Activated CD4-positive, alpha-beta T cell treated with anti-CD3 and anti-CD28 coated beads, Interleukin-2, amount 50 U/mL, for 16 hours (primary cell): Measurements from ENCODE around the gene FAM171A1.
A peak's percentile ranks its signal among the peaks of the same experiment; 100 is the strongest.
"Not testable (repeated sequence)": the region's sequence is repeated elsewhere in the genome, so short reads cannot be mapped to it uniquely, and the experiment has no call there.

ENCODE experiments used
- DNase-seq: peaks from one replicate; pipeline ENCODE4 v3.0.0-alpha.2; 2020

FAM171A1 gene

DNA sequence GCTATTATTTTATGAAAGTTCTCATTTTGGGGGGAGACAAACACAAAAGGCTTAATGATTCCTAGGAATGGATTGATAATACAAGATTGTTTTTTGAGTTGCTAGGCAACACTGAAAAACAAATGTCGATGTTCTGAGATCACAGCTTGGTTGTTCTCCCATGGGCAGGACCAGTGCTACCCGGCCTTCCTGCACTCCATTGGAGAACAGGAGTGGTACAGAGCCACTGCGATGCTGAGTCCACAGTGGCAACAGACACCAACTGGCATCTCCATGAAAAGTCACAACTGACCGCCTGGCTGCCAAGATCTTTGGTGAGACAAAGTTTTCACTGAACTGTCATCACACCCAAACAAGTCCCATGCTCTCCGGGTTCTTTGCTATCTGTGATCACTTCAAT lies 133.7 kb downstream of the FAM171A1 start:
- no peak for DNase-seq

DNA sequence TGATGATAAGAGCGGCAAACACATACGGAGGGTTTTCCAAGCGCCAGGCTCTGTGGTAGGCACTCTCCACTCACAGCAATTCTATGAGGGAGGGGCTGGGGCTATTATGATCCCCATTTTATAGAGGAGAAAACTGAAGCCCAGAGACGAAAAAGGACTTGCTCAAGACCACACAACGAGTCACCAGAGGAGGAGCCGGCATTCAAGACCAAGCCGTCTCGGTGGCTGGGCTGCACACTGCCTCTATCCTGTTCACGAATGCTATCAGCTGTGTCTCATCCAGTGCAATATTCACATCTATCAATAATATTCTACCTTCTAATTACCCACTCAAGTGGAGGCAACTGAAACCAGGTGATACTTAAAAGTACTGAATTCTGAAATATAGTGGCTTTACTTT lies 134.7 kb downstream of the FAM171A1 start:
- no peak for DNase-seq

DNA sequence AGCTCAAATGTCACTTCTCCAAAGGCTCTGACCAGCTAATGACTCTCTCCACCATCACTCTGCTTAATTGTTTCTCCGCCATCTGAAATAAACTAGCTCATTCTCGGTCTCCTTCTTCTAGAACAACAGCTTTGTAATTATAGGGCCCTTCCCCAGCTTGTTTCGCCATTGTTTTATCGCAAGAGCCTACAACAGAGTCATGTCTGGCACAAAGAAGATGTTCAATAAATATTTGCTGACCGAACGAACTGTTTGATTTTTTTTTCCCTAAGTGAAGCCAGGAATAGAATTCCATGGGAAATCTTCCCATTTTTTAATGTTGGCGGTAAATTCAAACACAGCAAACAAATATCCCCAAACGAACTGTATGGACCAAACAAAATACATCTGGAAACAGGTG lies 138.8 kb downstream of the FAM171A1 start:
- DNase-seq: no peak

DNA sequence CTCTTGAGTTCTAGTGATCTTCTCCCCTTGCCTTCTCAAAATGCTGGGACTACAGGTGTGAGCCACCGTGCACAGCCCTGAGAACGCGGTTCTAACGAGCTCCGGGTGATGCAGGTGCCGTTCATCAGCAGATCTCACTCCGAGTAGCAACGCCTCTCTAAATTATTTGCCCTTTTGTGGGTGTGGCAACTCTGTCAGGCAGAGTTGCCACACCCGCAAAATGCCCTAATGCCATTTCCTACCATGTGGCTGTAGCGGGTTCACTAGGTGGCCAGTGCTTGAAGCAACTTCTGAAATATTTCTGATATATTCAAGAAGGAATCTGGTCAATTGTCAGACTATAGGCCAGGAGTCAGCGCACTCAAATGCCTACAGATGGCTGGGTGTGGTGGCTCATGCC lies 139.7 kb downstream of the FAM171A1 start:
- no peak for DNase-seq

DNA sequence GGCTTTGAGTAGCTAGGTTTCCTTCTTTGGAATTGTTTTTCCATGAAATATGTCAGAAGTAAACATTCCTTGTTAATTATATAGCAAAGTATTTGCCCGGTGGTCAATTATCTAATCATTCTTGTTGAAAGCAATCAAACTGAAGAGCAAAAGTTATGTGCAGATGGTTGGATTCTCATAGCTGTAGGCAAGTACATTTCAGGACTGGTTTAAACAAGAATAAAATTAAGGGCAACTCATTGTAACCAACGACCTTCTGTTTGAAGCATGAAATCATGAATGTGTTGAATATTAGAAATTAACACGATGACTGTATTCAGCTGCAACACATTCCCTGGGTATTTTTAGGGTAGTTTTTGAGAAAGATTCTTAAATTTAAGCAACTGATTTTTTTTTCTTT lies 140.8 kb downstream of the FAM171A1 start:
- DNase-seq: no peak

DNA sequence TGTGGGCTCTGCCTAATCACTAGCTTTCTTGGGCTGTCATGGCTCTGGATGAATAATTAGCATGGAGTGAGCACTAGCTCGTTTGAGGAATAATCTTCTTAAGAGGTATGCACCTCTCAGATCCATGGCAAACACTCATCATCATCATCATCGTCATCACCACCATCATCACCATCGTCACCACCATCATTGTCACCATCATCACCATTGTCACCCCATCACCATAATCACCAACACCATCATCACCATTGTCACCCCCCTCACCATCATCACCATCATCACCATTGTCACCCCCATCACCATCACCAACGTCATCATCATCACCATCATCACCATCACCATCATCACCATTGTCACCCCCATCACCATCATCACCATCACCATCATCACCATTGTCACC lies 141.8 kb downstream of the FAM171A1 start:
- DNase-seq: no peak

DNA sequence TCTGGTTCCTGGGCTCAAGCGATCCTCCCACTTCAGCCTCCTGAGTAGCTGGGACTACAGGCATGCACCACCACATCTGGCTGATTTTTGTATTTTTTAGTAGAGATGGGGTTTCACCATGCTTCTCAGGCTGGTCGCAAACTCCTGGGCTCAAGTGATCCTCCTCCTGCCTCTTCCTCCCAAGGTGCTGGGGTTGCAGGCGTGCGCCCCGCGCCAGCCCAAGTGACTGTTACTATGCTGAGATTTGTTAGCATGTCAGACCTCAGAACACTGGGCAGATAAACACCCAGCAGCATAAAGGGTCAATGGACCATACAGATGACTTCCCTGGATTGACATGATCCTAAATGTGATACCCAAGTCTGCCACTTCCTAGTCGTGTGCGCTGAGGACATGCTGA lies 142.7 kb downstream of the FAM171A1 start:
- DNase-seq: no peak

DNA sequence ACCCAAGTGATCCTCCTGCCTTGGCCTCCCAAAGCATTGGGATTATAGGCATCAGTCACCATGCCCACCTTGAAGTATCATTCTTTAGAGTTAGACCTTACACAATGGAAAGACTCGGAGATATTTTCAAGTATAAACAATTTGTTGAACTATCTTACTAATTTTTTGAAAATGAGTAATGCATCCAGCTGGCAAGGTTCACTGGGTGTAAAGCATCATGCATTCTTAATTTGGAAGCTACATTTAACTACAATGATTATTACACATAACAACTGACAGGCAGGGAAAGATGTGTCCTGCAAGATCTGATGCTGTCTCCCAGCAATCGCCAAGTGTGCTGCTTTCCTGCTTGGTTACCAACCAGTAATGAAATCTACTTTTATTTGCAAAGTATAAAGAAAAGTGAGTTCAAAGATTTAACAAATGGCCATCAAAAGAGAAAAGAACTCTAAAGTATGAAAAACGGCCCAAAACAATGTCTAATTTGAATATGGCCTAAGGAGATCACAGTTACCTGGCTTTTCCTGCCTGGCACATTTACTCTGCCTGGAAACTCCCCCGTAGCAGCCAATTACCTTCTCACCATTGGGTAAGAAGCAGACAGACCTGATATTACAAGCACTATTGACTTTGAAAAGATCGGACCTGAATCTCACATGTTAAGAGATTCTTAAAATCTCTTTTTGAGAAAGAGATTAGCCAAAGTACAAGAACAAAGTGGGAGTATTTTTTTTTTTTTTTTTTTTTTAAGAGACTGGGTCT lies 143.3 kb downstream of the FAM171A1 start:
- DNase-seq: no peak

DNA sequence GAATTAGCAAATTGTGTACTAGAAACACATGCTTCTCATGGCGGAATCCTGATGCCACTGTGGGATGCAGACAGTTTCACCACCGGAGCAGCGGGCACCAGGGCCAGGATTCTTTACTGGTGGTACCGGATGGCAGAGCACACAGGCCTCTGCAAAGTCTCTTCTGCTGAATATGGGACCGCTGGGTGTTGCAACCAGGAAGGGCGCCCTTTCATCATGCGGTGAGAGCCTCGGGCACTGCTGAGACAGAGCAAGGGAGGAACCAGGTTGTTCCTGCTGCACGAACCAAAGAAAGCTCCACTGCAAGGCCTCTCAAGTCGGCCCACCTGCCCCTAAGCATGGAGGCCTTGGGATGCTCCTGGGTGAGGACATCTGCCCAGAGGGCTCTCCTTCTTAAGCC lies 145.6 kb downstream of the FAM171A1 start:
- no peak for DNase-seq

DNA sequence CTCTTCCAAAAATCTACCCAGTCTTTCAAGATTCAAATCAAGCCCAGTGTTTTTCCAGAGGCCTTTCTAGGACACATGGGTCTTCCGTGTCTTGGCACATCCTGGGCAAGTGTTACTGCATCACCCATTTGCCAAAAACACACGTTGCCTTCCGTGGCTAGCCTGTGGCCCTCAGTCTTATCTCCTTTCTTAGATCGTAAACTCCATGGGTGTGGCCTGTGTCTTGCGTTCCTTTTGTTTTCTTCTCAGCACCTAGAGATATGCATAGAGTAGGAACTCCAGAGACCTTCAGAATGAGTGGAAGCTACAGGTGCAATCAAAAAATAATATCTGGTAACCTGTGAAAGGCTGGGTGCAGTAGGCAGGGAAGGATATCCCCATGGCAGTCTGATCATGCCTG lies 146.1 kb downstream of the FAM171A1 start:
- no peak for DNase-seq

DNA sequence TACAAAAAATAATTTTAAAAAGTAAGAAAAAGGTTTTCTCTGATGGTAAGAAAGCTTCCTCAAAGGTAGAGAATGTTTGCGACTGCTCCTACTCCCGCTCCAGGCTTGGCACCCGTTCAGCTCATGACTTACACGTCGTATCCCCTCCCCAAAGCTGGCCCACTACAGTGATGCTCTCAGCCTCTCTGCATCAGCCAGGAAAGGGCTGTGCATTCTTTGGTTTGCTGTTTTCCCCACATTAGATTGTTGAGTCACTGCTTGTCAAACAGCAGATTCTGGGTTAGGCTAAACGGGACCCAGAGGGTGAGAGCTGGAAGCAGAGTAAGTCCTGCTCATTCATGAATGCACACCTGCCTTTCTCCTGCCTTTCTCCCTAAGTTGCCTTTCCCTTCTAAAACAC lies 147.9 kb downstream of the FAM171A1 start:
- DNase-seq: no peak

DNA sequence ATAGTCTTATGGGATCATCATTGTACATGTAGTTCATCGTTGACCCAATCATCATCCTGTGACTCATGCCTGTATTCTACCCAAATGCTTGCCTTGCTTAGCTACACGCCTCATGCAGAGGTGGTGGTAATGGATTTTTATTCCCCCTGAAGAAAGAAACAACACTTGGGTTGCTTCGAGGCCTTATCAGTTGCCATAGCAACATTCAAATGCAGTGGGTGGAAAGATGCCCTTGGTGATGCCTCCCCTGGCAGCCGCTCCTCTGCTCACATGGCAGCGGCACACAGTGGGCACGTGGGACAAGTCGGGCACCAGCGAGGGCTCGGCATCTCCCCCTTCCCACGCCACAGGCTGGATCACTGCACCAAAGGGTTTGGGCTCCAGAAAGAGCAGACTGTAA lies 148.6 kb downstream of the FAM171A1 start:
- no peak for DNase-seq

DNA sequence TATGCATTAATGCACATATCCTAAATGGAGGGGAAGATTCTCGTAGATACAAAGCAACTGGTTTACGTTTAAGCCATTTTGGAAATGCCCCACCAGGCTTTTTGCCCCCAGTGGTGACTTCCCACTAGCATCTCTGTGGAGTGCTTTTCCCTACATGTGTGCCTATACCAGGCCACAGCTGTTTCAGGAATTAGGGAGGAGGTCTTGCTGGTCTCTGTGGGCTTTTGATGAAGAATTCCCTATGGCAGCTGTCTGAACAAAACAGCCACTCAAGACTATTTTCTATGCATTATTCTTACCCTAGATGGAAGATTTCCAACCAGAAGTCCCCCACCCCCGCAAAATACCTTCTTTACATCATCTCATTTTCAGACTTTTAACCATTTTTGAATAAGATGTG lies 150.6 kb downstream of the FAM171A1 start:
- no peak for DNase-seq

DNA sequence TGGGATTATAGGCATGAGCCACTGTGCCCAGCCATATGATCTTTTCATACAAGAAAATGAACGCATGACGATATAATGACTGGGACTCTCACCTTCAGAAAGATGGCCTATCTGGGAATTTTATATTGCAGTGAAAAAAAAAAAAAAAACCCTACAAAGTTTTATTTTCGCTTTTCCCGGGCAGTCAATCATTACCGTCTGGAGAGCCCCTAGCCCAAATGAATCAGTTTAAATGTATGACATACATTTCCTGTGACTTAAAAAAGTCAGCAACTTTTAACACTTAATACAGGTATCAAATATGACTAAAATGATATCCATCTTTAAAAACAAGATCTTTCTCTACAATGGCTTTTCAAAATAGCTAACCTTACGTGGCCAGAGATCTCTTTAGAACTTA lies 154.4 kb downstream of the FAM171A1 start:
- DNase-seq: no peak

DNA sequence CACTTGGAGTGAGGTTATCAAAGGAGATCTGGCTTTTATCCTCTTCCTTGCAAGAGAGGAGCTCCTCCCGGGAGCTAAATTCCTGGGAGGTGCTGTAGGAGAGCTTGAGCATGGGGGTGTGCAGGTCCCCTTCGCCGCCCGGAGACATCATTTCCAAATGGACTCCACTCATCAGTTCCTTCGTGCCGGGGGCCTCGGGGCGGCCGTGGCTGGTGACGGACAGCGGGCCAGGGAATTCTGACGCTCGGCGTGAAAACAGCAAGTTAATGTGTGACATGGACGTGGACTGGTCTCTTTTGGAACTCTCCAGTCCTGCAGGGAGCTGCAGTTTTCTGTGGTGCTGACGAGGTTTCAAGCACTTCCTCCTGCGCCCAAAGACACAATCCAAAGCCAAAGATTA lies 156.9 kb downstream of the FAM171A1 start:
- DNase-seq: no peak

DNA sequence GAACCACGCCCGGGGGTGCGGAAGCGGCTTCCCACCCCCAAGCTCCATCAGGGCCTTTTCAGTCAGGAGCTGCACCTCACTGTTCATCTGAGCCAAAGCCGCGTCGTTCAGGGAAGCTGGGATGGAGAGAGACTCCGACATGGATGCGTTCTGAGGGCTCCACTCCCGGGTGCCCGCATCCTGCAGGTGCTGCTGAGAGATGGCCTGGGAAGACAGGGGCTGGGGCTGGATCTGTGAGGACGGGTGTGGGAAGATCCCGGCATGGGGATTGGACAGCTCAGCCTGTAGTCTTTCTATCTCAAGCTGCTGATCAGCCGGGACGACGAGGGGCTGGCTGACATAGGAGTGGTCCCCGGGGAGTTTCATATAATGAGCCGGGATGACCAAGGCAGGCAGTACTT lies 157.6 kb downstream of the FAM171A1 start:
- DNase-seq: no peak

DNA sequence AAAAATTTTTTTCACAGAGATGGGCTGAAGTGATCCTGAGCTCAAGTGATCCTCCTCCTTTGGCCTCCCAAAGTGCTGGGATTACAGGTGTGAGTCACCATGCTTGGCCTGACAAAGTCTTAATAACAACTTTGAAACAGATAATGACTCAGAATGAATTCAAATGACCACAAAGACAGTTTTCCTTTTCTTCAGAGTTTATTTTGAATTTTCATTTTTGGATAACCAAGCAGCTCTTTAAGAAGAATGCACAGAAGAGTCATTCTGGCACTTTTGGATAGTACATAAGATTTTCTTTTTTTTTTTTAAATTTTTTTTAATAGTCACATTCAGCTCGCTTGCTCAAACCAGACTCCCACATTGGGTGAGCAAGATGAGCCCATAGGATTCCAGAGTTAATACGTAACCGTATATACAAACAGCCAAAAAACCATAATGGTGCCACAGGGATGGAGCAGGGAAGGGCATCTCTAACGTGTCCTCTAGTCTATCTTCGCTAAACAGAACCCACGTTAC lies 159.6 kb downstream of the FAM171A1 start:
- peak; percentile 8 for DNase-seq

DNA sequence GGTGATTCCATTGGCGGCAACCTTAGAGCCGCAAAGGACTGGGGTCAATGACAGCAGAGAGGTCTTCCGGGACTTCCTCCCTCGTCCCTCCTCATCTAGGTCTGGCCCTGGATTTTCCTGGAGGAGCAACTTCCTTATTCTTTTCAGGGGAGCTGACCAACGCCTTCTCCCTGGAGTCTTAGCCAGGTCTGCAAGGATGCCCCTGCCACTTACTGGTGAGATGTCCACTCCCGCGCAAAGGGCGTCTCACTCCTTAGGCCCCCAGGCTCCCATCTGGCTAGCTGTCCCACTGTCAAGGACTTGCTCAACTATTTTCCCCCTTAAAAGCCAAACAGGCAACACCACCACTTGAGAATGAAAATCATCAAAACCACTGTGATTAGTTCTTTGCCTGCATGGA lies 160.6 kb downstream of the FAM171A1 start:
- DNase-seq: no peak

DNA sequence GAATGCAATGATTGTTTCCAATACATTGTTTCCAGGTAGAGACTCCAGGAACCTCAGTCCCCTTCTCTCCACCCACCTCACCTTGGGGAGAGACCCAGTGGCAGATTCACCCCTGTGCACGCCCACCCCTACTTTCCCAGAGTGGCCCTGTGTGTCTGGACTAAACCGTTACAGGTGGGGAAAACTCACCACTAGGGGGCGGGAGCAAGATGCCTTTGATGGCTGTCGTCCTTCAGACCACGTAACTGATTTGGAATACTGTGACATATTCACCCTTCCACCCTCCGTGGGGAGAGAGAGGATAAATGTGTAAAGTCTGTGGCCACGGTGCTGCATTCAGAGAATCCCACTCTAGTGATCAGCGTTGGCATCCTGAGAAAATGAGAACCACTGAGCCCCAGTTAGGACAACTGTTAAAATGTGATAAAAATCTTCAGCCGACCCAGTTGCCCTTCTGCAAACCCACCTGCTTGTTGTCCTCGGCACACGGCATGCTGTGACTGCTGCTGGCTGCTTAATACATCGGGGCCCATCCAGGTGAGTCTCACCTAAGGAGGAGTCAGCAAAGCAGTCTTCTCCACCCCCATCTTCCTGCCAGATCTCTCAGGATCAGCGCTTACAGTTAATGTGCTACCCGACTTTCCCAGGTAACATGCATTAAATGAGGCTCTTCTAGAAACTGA lies 161.1 kb downstream of the FAM171A1 start:
- DNase-seq: peak; percentile 80

DNA sequence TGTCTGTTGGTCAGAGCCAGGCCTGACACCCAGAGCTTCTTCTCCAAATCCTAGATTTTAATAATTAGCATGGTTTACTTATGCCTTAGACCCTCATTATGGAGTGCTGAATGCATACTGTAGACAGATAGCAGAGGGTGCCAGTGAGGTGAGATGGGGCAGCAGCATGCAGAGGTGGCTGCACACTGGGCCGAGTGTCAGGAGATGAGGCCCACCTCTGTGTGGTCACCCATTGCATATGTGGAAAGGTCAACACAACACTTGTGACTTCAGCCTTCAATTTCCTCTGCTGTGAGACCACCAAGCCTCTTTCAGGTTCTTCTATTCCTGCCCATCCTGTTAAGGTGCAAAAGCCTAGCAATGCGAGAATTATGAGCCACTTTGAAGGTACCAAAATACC lies 162.9 kb downstream of the FAM171A1 start:
- no peak for DNase-seq

DNA sequence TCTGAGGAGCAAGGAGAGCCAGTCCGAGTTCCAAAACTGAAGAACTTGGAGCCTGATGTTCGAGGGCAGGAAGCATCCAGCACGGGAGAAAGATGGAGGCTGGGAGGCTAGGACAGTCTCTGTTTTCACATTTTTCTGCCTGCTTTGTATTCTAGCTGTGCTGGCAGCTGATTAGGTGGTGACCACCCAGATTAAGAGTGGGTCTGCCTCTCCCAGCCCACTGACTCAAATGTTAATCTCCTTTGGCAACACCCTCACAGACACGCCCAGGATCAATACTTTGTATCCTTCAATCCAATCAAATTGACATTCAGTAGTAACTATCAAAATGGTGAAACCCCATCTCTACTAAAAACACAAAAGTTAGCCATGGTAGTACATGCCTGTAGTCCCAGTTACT lies 163.7 kb downstream of the FAM171A1 start:
- DNase-seq: not testable (repeated sequence)

DNA sequence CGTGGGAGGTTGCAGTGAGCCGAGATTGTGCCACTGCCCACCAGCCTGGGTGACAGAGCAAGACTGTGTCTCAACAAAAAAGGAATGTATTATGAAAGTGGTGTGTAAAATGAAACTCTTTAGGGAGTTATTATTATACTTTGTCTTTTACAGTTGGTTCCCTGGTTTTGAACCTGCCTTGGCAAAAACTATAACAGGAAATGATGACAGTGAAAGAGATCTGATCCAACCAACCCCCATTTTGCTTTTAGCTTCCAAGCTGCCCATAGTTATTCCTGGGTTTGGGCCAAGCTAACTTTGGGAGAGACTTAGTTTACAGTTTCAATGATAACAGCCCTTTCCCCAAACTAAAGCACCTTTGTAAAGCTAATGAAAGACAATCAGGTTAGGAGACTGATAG lies 168.4 kb downstream of the FAM171A1 start:
- no peak for DNase-seq

DNA sequence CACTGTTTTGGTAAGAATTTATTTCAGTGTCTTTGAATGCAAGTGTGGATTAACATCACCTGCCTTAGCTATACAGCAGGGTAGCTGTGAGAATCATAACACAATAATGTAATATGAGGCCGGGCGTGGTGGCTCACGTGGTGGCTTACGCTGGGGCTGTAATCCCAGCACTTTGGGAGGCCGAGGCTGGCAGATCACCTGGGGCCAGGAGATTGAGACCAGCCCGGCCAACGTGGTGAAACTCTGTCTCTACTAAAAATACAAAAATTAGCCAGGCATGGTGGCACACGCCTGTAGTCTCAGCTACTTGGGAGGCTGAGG lies 168.8 kb downstream of the FAM171A1 start:
- not testable (repeated sequence) for DNase-seq

DNA sequence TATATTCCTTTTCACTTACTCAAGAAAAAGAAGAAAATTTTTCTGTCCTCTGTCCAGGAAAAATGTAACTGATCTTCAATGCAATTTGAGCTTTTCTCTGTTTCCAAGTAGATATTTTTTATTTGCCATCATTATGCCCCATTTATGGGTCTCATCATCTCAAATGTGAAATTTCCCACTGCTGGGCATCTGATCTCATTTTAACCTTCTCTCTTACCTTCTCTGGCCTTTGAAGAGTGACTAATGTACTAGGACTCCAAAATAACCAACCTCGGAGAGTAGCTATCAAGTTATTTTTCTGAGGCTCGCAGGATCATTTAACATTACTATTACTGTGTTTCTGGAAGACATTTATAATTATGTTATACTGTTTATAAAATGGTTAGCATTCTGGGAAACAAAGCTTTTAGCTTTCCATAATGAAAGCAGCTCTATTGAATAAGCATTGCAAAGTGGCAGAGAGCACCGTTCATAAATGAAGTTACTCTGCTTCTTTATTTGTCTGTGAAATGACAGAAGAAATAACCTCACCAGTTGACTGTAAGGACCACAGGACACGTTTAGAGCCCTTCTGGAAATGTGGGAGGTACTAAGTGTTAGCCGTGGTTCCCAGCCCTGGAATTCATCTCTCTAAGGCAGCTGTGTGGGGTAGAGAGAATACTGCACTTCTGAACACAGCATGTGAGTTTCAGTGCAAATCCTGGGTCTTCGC lies 169.3 kb downstream of the FAM171A1 start:
- DNase-seq: no peak
